Nucleus accumbens (tissue), 56 donors: Measurements from ENCODE around the gene SEC14L5.
"Not testable (repeated sequence)": the region's sequence is repeated elsewhere in the genome, so short reads cannot be mapped to it uniquely, and the experiment has no call there.

Experiments used
- DNase-seq, 56 donors: peaks; one replicate each; lab custom pipeline; 2025; lab: John Stamatoyannopoulos, UW

Gene SEC14L5

GRCh38 chr16:5030251-5030870 is 72.2 kb downstream of the SEC14L5 start:
- DNase-seq = no peak

GRCh38 chr16:5031601-5032000 is 73.5 kb downstream of the SEC14L5 start:
- no peak for DNase-seq

GRCh38 chr16:5032748-5033167 is 74.6 kb downstream of the SEC14L5 start:
- no peak for DNase-seq

- DNase-seq = peak; percentile 33 to 95 (median 84)
Measured at GRCh38 chr16:5033256-5034166, 75.4 kb downstream of the SEC14L5 start, which contains the start of gene NAGPA. Gene NAGPA, minus strand, starts transcription at chr16:5033935. Its CDS starts 21 bp downstream, at chr16:5033914.

GRCh38 chr16:5034167-5034523 is 76.0 kb downstream of the SEC14L5 start:
- no peak for DNase-seq

- no peak for DNase-seq
Measured at GRCh38 chr16:5035909-5036227, 77.7 kb downstream of the SEC14L5 start.

- peak in 1 of 56 donors; percentile 33 for DNase-seq
Measured at GRCh38 chr16:5036228-5037156, 78.4 kb downstream of the SEC14L5 start.

GRCh38 chr16:5040451-5040850 is 82.3 kb downstream of the SEC14L5 start:
- no peak for DNase-seq

- no peak for DNase-seq
Measured at GRCh38 chr16:5041600-5042133, 83.5 kb downstream of the SEC14L5 start.

GRCh38 chr16:5042574-5043171 is 84.5 kb downstream of the SEC14L5 start:
- DNase-seq = peak in 13 of 56 donors; percentile 8 to 67 (median 46)

GRCh38 chr16:5044011-5044540 is 85.9 kb downstream of the SEC14L5 start:
- no peak for DNase-seq

GRCh38 chr16:5044581-5044980 is 86.5 kb downstream of the SEC14L5 start:
- not testable (repeated sequence) for DNase-seq

GRCh38 chr16:5045499-5046115 is 87.5 kb downstream of the SEC14L5 start:
- DNase-seq = no peak

GRCh38 chr16:5046914-5047313 is 88.8 kb downstream of the SEC14L5 start:
- DNase-seq = no peak

GRCh38 chr16:5054876-5055865 is 97.0 kb downstream of the SEC14L5 start:
- no peak for DNase-seq

- peak in 1 of 56 donors; percentile 13 for DNase-seq
Measured at GRCh38 chr16:5056352-5056751, 98.2 kb downstream of the SEC14L5 start.

- DNase-seq = peak in 2 of 56 donors; percentile 8
Measured at GRCh38 chr16:5058476-5058875, 100.3 kb downstream of the SEC14L5 start.
